Astrocyte (in vitro differentiated cells and primary cell): ENCODE measurements around the gene RRP36.
"Not testable (repeated sequence)": the region's sequence is repeated elsewhere in the genome, so short reads cannot be mapped to it uniquely, and the experiment has no call there.

Source experiments
- EZH2 ChIP-seq: IDR thresholded peaks from 2 replicates; pipeline ENCODE4 v1.6.1; 2012; ENCODE audit warnings: mild to moderate bottlenecking, low read length, inconsistent platforms; ENCODE audit not compliant: insufficient read depth
- TF ChIP-seq, protein P1 (sequence below): IDR thresholded peaks from 2 replicates; pipeline ENCODE4 v1.5.1; 2011; ENCODE audit warnings: low read depth, mild to moderate bottlenecking, inconsistent platforms, low read length, moderate library complexity; ENCODE audit not compliant: insufficient read depth

DNA sequence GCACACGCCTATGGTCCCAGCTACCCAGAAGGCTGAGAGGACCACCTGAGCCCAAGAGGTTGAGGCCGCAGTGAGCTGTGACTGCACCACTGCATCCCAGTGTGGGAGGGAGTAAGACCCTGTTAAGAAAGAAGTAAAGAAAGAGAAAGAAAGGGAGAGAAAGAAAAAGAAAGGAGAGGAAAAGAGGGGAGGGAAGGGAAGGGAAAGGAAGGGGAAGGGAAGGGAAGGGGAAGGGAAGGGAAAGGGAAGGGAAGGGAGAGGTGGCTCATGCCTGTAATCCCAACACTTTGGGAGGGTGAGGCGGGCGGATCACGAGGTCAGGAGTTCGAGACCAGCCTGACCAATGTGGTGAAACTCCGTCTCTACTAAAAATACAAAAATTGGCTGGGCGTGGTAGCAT, 20.1 kb downstream of the RRP36 start:
- TF ChIP-seq, protein P1, sequence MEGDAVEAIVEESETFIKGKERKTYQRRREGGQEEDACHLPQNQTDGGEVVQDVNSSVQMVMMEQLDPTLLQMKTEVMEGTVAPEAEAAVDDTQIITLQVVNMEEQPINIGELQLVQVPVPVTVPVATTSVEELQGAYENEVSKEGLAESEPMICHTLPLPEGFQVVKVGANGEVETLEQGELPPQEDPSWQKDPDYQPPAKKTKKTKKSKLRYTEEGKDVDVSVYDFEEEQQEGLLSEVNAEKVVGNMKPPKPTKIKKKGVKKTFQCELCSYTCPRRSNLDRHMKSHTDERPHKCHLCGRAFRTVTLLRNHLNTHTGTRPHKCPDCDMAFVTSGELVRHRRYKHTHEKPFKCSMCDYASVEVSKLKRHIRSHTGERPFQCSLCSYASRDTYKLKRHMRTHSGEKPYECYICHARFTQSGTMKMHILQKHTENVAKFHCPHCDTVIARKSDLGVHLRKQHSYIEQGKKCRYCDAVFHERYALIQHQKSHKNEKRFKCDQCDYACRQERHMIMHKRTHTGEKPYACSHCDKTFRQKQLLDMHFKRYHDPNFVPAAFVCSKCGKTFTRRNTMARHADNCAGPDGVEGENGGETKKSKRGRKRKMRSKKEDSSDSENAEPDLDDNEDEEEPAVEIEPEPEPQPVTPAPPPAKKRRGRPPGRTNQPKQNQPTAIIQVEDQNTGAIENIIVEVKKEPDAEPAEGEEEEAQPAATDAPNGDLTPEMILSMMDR, result not testable (repeated sequence)
- TF ChIP-seq EZH2, result not testable (repeated sequence)
